H1 (cell line): ENCODE data around the gene NAA10. TPM values are rescaled to one million over a fixed set of nuclear protein-coding genes. Genes with fewer than 3 reads are reported as not detected.

Source experiments
- FOSL1 ChIP-seq: IDR thresholded peaks from 2 replicates; pipeline ENCODE4 v1.6.1; 2011; ENCODE audit warnings: mild to moderate bottlenecking, low read depth, low read length, moderate library complexity; ENCODE audit not compliant: insufficient read depth
- PHF8 ChIP-seq: fragments of 200-600 bp; sonication (generic); conservative IDR thresholded peaks from 2 replicates; pipeline ENCODE4 v1.7.1; 2012; ENCODE audit warnings: low read depth, mild to moderate bottlenecking, inconsistent platforms, low read length, moderate library complexity
- SIX5 ChIP-seq: IDR thresholded peaks from 2 replicates; pipeline ENCODE4 v1.6.1; 2011; ENCODE audit warnings: mild to moderate bottlenecking, low read depth, low read length
- polyA plus RNA-seq, 7 experiments: library from polyadenylated mRNA; depleted of rRNA in 3 of 7; stranded (reverse) in 5 of 7; unstranded in 2 of 7; fragments of >200 nt in 5 of 7; fragments of 200-250 nt in 2 of 7; gene quantifications; 1 replicate in 5 of 7; 2 replicates in 1 of 7; 4 replicates in 1 of 7; pipeline versions ENCODE4 v1.2.1 to v1.2.3, GENCODE V29; 2011 to 2013; ENCODE audit warnings: missing spikeins in 2 of 7, mixed read lengths in 2 of 7
- total RNA-seq: library from RNA; stranded (reverse); fragmentation: NEBNext Ultra II Directional; extraction: Animal tissue kit (Norgen Biotek cat#: 25700); gene quantifications from 2 replicates; pipeline ENCODE4 v1.2.1, GENCODE V29; 2021

Gene NAA10
- total and polyA plus RNA-seq, 2 of the 8 experiments (the other 6 are each of a cell fraction or from before 2014, with no cell fraction given) = 80.4 to 98.8 TPM

GRCh38 chrX:153939573-153939972 lies 4.7 kb upstream of the NAA10 start (continued):
- TF ChIP-seq PHF8 (no peak), SIX5 (no peak), FOSL1 (no peak)
